ENCODE results near the gene CRYGC.

DNA sequence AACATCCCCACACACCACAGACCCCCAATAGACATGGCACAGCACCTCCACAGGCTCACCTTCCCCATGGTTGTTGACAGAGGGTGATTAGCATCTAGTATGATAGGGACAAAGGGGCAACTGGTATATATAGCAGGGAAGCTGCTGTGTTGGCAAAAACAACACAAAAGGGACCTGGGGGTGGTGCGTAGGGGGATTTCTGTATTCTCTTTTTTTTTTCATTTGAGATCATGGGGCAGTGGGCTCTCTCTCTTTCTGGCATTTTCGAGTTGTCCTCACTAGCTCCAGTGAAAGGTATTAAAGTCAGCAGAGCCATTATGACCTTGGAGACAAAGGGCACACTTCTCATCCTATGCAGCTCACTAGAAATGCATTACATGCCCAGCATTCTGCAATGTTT, 33.9 kb upstream of the CRYGC start, which contains the start of gene CRYGA:
- TF ChIP-seq, protein P1, sequence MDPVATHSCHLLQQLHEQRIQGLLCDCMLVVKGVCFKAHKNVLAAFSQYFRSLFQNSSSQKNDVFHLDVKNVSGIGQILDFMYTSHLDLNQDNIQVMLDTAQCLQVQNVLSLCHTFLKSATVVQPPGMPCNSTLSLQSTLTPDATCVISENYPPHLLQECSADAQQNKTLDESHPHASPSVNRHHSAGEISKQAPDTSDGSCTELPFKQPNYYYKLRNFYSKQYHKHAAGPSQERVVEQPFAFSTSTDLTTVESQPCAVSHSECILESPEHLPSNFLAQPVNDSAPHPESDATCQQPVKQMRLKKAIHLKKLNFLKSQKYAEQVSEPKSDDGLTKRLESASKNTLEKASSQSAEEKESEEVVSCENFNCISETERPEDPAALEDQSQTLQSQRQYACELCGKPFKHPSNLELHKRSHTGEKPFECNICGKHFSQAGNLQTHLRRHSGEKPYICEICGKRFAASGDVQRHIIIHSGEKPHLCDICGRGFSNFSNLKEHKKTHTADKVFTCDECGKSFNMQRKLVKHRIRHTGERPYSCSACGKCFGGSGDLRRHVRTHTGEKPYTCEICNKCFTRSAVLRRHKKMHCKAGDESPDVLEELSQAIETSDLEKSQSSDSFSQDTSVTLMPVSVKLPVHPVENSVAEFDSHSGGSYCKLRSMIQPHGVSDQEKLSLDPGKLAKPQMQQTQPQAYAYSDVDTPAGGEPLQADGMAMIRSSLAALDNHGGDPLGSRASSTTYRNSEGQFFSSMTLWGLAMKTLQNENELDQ (tag by site-specific recombination; IDR thresholded peaks at IDR 0.05; ENCODE audit: low read depth) = no peak
- TF ChIP-seq, protein P2, sequence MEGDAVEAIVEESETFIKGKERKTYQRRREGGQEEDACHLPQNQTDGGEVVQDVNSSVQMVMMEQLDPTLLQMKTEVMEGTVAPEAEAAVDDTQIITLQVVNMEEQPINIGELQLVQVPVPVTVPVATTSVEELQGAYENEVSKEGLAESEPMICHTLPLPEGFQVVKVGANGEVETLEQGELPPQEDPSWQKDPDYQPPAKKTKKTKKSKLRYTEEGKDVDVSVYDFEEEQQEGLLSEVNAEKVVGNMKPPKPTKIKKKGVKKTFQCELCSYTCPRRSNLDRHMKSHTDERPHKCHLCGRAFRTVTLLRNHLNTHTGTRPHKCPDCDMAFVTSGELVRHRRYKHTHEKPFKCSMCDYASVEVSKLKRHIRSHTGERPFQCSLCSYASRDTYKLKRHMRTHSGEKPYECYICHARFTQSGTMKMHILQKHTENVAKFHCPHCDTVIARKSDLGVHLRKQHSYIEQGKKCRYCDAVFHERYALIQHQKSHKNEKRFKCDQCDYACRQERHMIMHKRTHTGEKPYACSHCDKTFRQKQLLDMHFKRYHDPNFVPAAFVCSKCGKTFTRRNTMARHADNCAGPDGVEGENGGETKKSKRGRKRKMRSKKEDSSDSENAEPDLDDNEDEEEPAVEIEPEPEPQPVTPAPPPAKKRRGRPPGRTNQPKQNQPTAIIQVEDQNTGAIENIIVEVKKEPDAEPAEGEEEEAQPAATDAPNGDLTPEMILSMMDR (tag by site-specific recombination; IDR thresholded peaks at IDR 0.05) = no peak
- TF ChIP-seq ZNF501 (tag by site-specific recombination; IDR thresholded peaks at IDR 0.05) (no peak), SP7 (tag by site-specific recombination; IDR thresholded peaks at IDR 0.05) (no peak), ZBTB20 (tag by site-specific recombination; IDR thresholded peaks at IDR 0.05) (no peak), MZF1 (tag by site-specific recombination; IDR thresholded peaks at IDR 0.05; ENCODE audit: borderline replicate concordance) (no peak), ZNF133 (tag by site-specific recombination; IDR thresholded peaks at IDR 0.05) (no peak), KLF1 (tag by site-specific recombination; IDR thresholded peaks at IDR 0.05) (no peak), ZNF510 (tag by site-specific recombination; IDR thresholded peaks at IDR 0.05; ENCODE audit: insufficient replicate concordance) (no peak), ZFP69B (tag by site-specific recombination; IDR thresholded peaks at IDR 0.05) (no peak), ZNF302 (tag by site-specific recombination; IDR thresholded peaks at IDR 0.05; ENCODE audit: low read depth) (no peak)
- TF ChIP-seq, protein P3, sequence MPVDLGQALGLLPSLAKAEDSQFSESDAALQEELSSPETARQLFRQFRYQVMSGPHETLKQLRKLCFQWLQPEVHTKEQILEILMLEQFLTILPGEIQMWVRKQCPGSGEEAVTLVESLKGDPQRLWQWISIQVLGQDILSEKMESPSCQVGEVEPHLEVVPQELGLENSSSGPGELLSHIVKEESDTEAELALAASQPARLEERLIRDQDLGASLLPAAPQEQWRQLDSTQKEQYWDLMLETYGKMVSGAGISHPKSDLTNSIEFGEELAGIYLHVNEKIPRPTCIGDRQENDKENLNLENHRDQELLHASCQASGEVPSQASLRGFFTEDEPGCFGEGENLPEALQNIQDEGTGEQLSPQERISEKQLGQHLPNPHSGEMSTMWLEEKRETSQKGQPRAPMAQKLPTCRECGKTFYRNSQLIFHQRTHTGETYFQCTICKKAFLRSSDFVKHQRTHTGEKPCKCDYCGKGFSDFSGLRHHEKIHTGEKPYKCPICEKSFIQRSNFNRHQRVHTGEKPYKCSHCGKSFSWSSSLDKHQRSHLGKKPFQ (tag by site-specific recombination; IDR thresholded peaks at IDR 0.05) = no peak
- TF ChIP-seq, protein P4, sequence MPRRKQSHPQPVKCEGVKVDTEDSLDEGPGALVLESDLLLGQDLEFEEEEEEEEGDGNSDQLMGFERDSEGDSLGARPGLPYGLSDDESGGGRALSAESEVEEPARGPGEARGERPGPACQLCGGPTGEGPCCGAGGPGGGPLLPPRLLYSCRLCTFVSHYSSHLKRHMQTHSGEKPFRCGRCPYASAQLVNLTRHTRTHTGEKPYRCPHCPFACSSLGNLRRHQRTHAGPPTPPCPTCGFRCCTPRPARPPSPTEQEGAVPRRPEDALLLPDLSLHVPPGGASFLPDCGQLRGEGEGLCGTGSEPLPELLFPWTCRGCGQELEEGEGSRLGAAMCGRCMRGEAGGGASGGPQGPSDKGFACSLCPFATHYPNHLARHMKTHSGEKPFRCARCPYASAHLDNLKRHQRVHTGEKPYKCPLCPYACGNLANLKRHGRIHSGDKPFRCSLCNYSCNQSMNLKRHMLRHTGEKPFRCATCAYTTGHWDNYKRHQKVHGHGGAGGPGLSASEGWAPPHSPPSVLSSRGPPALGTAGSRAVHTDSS (tag by site-specific recombination; IDR thresholded peaks at IDR 0.05) = no peak
